GM18505 (cell line): ENCODE data around the gene ALAS1.

Source experiments
- ATAC-seq: cut with Tn5 transposase; IDR thresholded peaks from one replicate; pipeline ENCODE4 v1.9.1; 2021; ENCODE audit not compliant: unreplicated experiment
- POLR2A ChIP-seq: IDR thresholded peaks from 4 replicates; pipeline ENCODE4 v1.6.1; 2011; ENCODE audit warnings: borderline replicate concordance; ENCODE audit not compliant: insufficient read depth, insufficient read length; ENCODE audit errors: extremely low read depth

Gene ALAS1

DNA sequence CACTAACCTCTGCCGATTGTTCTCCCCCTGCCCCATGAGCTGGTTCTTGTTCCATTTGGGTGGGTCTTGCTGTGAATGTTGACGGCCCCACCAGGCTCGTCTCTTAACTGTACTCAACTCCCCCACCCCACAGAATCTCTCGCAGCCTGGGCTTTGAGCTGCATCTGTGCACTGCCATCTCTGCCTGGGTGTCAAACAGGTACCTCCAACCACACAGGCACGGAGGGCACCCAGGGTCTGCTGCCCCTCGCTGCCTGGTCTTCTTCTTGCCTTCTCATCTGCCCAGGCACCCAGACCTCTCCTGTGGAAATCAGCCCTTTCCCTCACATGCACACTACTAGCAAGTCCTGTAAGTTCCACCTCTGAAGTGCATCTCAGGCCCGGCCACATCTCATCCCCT is 17.4 kb downstream of the ALAS1 start:
- TF ChIP-seq POLR2A = no peak
- no peak for ATAC-seq

DNA sequence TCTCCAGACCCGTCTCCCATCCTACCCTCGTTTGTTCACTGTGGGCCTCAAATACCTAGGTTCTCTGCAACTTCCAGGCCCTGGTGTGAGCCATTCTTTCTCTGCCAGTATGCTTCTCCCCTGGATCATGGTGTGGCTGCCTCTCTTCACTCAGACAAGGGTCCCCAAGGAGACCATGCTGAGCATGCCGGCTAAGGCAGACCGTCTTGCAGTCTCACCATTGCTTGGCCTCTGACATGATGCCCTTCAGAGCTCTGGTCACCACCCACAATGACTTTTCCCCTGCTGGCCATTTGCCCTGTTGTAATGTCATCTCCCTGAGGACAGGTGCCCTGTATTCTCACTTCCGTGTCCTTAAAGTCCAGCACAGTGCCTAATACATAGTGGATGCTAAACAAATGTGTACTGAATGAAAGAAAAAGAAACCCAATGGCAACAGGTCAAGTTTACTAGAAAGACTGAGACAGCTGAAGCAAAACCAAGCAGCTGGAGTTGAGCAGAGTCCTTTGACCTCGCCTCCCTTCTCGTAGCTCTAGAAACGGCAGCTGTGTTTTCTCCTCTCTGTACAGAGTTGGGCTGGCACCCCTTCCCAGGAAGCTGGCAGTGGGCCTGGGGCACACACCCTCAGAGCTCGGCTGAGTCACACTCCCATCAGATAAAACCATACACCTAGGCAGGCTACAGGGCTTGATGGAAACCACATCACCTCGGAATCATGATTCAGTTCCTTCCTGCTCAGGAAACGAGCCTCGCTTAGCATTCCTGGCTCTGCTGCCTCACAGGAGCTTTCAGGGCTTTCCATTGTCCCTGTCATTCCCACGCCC is 18.8 kb downstream of the ALAS1 start:
- no peak for ATAC-seq
- no peak for TF ChIP-seq POLR2A

DNA sequence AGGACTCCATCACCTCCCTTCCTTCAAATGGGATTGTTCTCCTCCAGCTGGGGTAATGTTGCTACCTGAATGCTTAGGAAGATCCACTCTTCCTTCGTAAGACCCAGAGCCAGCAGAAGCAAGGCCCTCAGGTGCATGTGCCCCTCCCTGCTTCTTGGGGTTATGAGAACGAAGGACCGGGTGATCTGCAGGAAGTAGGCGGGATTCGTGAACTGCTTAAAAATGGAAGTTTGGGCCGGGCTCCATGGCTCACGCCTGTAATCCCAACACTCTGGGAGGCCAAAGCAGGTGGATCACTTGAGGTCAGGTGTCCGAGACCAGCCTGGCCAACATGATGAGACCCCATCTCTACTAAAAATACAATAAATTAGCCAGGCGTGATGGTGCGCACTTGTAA is 19.4 kb downstream of the ALAS1 start:
- ATAC-seq = no peak
- TF ChIP-seq POLR2A = no peak

DNA sequence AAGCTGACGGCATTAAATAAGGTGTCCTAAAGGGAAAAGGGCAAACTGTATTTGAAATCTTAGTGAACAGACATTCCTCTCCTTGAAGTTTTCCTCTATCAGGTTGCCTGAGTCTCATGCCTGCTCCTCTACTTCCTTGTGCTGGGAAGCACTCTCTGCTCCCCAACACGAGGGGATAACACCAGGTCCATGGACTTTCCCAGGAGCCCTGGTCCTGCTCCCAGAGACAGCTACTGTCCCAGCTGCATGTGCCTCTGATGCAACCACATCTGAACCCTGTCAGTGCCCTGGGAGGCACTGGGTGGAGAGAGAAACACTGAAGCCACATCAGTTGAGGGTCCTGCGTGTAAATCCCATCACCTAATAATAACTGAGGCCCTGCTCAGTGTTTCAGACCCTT is 20.1 kb downstream of the ALAS1 start:
- no peak for ATAC-seq
- no peak for TF ChIP-seq POLR2A

DNA sequence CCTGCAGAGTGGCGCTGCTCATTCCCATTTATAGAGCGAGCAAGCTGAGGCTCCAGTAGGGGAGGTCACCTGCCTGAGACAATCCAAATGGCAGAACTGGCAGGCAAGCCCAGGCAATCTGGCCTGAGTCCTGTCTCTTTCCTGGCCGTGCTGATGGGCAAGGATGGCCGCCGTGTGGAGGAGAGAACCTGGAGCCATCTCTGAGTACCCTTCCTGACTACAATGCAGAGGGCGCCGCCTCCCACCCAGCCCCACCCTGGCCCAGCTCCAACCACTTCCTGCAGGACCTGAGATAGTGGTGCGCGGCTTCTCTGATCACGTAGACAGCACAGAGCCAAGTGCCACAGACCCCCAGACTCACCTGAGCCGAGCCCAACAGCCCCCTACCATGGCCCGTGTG is 20.5 kb downstream of the ALAS1 start:
- no peak for TF ChIP-seq POLR2A
- ATAC-seq = no peak

DNA sequence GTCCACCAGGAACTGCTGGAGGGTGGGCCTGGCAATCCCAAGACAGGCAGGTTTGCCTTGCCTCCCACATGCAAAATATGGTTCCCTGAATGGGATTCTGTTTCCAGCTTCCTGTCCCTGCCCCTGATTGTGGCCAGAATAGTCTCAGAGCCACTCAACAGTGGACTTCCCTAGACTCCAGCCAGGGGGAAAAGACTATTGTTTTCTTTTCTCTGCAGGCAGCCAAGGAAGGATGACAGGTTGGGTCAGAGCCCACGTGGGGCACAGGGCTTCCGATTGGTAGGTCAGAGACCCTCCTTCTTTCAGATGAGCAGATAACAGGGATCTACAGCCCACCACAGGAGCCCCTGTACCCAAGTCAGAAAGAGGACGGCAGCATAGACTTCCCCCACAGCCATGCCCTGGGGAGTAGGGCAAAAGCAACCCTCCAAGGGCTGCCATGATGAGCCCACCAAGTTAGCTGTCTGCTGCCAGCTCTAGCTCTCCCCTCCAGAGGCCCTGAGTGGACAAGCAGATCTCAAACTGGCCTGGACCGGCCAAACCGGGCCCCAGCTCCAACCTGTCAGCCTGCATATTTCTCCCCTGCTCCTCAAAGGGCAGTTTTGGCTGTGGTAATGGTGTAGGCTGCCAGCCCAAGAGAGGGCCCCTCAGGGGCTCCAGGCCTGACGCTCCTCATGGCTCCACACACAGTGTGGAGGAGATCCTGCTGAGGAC is 21.1 kb downstream of the ALAS1 start:
- no peak for TF ChIP-seq POLR2A
- ATAC-seq = no peak

DNA sequence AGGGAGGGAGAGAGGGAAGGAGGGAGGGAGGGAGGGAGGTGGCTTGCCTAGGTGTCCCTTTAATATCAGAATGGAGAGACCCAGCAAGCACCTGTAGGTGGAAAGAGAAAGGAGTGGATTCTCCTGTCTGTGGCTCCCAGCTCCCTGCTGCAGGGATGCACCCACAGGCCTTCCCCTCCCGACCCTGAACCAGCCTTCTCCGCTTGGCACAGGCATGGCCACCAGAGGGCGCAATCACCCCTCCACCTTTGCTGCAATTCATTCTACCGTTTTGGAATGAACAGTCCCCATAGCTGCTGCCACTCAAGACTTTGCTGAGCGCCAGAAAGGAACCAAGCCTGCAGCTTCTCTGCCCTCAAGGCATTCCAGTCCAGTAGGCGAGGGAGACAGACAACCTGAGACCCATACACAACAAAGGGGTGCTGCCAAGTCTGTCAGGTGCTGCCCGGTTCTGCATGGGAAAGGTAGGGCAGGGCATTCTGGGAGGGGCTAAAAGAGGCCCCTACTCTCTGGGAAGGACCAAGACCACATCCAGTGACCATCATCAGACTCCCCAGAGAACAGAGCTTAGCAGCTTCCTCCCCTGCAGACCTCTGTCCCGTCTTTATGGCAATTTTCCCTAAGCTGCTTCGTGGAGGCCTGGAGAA is 22.5 kb downstream of the ALAS1 start:
- TF ChIP-seq POLR2A = no peak
- ATAC-seq = no peak

DNA sequence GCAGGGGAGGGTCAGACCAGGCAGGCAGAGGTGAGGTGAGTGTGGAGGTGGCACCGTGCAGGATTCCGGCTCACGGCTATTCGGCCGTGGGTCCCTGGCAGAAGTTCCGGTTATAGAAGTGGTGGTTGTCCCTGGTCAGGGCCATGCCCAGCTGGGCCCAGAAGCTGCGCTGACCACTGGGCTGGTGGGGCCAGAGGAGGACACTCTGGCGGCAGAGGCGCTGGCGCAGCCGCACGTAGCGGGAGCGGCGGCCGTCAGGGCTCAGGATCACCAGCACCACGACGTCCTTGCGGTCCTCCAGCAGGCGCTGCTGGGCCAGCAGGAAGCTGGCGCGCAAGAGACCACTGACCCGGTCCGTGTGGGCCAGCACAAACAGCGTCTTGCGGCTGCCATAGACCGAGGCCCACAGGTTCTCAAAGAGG is 23.2 kb downstream of the ALAS1 start:
- no peak for ATAC-seq
- no peak for TF ChIP-seq POLR2A

DNA sequence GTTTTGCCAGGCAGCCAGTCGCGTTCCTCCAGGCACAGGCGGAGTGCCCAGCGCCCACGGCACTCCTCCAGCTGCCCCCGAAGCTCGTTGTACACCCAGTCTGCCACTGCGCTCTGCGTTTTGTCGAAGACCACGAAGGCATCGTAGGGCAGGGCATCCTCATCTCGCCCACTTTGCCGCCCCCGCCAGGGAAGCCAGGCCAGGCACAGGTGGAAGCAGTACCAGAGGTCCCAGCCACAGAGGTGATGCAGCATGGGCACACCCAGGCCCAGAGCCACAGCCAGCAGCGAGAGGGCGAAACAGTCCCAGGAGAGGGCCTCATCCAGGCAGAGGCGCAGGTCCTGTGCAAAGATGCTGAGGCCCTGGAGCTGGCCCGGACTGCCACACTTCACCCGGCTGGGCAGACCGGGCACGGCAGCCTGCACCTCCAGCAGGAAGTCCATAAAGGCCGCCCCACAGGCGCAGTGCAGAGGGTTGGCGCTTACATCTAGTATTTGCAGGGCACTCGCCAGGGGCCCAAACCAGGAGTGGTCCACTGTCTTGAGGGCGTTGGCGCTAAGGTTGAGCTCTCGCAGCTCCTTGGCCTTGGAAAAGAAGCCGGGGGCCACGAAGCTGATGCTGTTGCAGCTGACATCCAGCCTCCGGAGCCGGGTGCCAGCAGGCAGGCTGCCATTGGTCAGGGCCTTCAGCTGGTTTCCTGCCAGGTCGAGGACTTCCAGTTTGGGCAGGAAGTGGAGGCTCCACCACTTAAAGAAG is 23.8 kb downstream of the ALAS1 start:
- no peak for ATAC-seq
- no peak for TF ChIP-seq POLR2A

DNA sequence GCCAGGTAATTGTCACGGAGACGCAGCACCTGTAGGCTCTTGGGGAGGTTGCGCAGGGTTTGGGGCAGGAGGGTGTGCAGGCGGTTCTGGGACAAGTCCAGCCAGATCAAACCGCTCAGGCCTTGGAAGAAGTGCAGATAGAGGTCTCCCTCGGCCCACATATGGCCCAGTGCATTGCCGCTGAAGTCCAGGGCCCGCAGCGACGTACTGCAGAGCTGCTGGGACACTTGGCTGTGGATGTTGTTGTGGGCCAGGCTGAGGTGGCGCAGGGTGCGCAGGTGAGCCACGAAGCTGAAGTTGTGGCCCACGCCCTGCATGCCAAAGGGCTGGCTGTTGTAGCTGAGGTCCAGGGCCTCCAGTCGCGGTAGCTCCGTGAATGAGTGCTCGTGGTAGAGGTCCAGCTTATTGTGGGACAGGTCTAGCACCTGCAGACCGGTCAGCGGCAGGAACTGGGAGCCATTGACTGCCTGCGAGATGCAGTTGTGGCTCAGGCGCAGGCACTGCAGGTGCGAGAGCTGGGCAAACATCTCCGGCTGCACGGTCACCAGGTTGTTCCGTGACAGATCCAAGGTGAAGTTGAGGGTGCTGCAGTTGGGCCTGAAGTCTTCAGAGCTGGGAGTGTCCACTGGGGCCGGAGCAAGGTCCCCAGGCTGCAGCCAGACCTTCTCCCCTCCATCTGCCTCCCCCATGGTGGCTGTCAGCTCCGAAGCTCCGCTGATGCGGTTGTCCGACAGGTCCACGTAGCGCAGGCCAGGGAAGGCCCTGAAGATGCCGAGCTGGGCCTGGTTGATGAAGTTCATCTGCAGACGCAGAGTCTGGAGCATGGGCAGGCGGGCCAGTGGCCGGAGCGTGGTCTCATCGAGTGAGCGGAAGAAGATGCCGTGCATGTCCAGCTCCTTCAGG is 24.6 kb downstream of the ALAS1 start:
- ATAC-seq = no peak
- no peak for TF ChIP-seq POLR2A

DNA sequence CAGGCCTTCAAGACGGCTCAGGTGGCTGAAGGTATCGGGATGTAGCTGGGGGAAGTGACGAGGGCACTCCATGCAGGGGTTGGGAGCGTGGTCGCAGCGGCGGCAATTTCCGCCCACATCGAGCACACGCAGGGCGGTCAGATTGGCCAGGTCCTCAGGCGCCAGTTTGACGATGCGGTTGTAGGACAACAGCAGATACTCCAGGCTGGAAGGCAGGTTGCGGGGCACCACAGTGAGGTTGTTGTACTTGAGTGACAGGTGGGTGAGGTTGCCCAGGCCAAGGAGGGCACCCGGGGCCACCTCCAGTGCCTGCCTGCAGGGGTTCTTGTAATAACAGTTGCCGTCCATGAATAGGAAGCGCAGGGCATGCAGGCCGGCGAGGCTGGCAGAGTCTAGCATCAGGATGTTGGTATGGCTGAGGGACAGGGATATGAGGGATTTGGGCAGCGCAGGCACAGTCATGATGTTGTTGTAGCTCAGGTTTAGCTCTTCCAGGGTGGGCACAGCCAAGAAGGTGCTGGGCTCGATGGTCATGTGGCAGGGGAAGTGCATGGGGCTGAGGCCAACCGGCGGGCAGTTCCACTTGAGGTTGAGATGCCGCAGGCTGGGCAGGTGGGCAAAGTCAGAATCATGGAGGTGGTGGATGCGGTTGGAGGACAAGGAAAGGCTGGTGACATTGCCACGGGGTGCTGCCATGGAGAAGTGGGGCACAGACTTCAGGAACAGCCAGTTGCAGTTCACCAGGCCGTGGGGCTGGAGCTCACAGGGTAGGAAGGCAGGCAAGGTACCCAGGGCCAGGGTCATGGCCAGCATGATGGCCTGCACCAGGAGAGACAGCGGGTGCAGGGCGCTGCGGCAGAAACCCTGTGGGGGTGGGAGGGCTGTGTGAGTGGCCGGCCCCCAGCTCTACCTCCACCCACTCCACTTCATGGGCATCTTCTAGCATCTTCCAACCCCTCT is 25.8 kb downstream of the ALAS1 start:
- TF ChIP-seq POLR2A = no peak
- ATAC-seq = no peak

DNA sequence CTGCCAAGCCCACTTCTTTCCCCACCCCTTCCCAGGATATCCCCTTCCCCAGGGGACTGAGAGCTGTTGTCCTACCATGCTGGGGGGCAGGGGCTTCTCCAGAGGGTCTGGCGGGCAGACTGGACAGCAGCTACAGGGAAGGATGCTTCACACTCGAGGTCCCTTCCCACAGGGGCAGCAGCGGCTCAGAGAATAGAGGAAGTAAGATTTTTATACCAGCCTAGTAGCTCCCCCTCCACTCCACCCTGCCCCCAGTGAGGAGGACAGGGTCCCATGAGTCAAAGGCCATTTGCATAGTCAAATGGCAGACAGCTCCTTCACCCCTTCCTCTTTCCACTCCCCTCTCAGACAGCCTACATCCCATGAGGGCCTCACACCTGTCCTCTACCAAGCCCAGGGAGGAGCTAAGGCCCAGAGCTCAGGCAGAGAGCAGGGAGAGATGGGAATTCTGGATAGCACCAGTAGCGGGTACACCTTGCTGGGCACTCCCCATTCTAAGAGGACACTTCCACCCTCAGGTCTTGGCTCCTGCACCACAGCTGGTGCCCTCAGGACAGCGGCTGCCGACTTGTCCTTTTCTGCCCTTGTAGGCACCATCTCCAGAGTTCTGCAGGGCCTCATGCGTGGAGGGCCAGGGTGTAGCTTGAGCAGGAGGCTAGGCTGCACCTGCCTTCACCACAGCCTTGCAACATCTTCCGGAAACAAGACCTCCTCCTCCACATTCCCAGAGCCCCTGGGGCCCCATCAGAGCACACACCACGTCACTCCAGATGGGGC is 27.7 kb downstream of the ALAS1 start, which contains the start of gene TLR9:
Gene TLR9 (minus strand): TSS at position 194 of the 777 bp plus-strand sequence. CDS start 116 bp downstream, at position 78.
- ATAC-seq = peak; percentile 67
- peak; percentile 87 for TF ChIP-seq POLR2A
